ENCODE data around the gene KRT25. TPM values are rescaled to one million over a fixed set of nuclear protein-coding genes. Genes with fewer than 3 reads are reported as not detected.

Gene KRT25
- total and polyA plus RNA-seq, 2 donors from 2014 or later: not detected

GRCh38 chr17:40800381-40800780 is 45.2 kb upstream of the KRT25 start:
- H3K9ac ChIP-seq (ENCODE audit: low read length in 3 of 3): no peak overlapping the region
- peaks cover 0 to 3% (median 0%) of the 10 kb centered on the region in 3 donors for H3K4me1 ChIP-seq (ENCODE audit: control insufficient read depth in 2 of 3, insufficient read depth in 2 of 3, low read depth in 1 of 3, low read length in 3 of 3)
- peaks cover 2% of the 10 kb centered on the region for H3K27me3 ChIP-seq (ENCODE audit: control insufficient read depth, insufficient read depth, low read length)
- H3K27ac ChIP-seq (ENCODE audit: low read depth in 2 of 2, low read length in 2 of 2): no peak overlapping the region
- no peak overlapping the region for H3K4me3 ChIP-seq (ENCODE audit: low read length in 3 of 3)
- no peaks in the 10 kb centered on the region for H3K9me3 ChIP-seq (ENCODE audit: control insufficient read depth in 2 of 3, insufficient read depth in 1 of 3, low read length in 3 of 3)
- TF ChIP-seq CTCF (IDR thresholded peaks at IDR 0.05; ENCODE audit: borderline replicate concordance, extremely low read depth, insufficient read depth): no peak
- FAIRE-seq (no peak), DNase-seq (no peak)
- intact Hi-C loops (cut with DNase I): no loop called here
- no peaks in the 10 kb centered on the region for H3K36me3 ChIP-seq (ENCODE audit: control insufficient read depth in 2 of 3, insufficient read depth in 3 of 3, low read length in 3 of 3)

- H3K4me3 ChIP-seq (ENCODE audit: low read length in 3 of 3): no peak within 1 kb of the TSS
- DNase-seq (no peak), FAIRE-seq (no peak)
- H3K4me1 ChIP-seq (ENCODE audit: control insufficient read depth in 2 of 3, insufficient read depth in 2 of 3, low read depth in 1 of 3, low read length in 3 of 3): peaks cover 0 to 3% (median 0%) of the 10 kb centered on the region in 3 donors
- intact Hi-C loops (cut with DNase I): no loop called here
- no peaks in the 10 kb centered on the region for H3K36me3 ChIP-seq (ENCODE audit: control insufficient read depth in 2 of 3, insufficient read depth in 3 of 3, low read length in 3 of 3)
- no peak within 1 kb of the TSS for H3K27ac ChIP-seq (ENCODE audit: low read depth in 2 of 2, low read length in 2 of 2)
- peaks cover 2% of the 10 kb centered on the region for H3K27me3 ChIP-seq (ENCODE audit: control insufficient read depth, insufficient read depth, low read length)
- H3K9ac ChIP-seq (ENCODE audit: low read length in 3 of 3): no peak within 1 kb of the TSS
- no peak for TF ChIP-seq CTCF (IDR thresholded peaks at IDR 0.05; ENCODE audit: borderline replicate concordance, extremely low read depth, insufficient read depth)
- no peaks in the 10 kb centered on the region for H3K9me3 ChIP-seq (ENCODE audit: control insufficient read depth in 2 of 3, insufficient read depth in 1 of 3, low read length in 3 of 3)
These were observed 44.7 kb upstream of the KRT25 start, which contains the start of gene KRT28 for GRCh38 chr17:40799859-40800258. TSS of gene KRT28 (minus strand) at chr17:40799959. CDS start at chr17:40799893, 66 bp downstream.

GRCh38 chr17:40796846-40797245 is 41.7 kb upstream of the KRT25 start:
- TF ChIP-seq CTCF (IDR thresholded peaks at IDR 0.05; ENCODE audit: borderline replicate concordance, extremely low read depth, insufficient read depth): no peak
- no peak for FAIRE-seq
- Histone ChIP-seq H3K27ac (ENCODE audit: low read depth in 2 of 2, low read length in 2 of 2) (no peak overlapping the region), H3K9me3 (ENCODE audit: control insufficient read depth in 2 of 3, insufficient read depth in 1 of 3, low read length in 3 of 3) (no peaks in the 10 kb centered on the region), H3K4me3 (ENCODE audit: low read length in 3 of 3) (no peak overlapping the region), H3K27me3 (ENCODE audit: control insufficient read depth, insufficient read depth, low read length) (peaks cover 2% of the 10 kb centered on the region), H3K4me1 (ENCODE audit: control insufficient read depth in 2 of 3, insufficient read depth in 2 of 3, low read depth in 1 of 3, low read length in 3 of 3) (no peaks in the 10 kb centered on the region), H3K9ac (ENCODE audit: low read length in 3 of 3) (no peak overlapping the region), H3K36me3 (ENCODE audit: control insufficient read depth in 2 of 3, insufficient read depth in 3 of 3, low read length in 3 of 3) (no peaks in the 10 kb centered on the region)
- intact Hi-C loops (cut with DNase I): no loop called here
- DNase-seq: no peak
